PC-9 (cell line): ENCODE results near the gene AMOT.

Experiments
- CTCF ChIP-seq: fragments of 200-600 bp; sonication (generic); conservative IDR thresholded peaks from 2 replicates; pipeline ENCODE4 v1.6.1; 2017; ENCODE audit warnings: mixed run types, antibody characterized with exemption, mild to moderate bottlenecking, moderate library complexity
- EZH2 ChIP-seq: fragments of 200-600 bp; sonication (generic); IDR thresholded peaks from 2 replicates; pipeline ENCODE4 v1.8.0; 2017; ENCODE audit warnings: antibody characterized with exemption, low read depth

GRCh38 chrX:112841114-112841819 lies 636 bp upstream of the AMOT start:
- TF ChIP-seq EZH2 (no peak), CTCF (no peak)
